D721Med (cell line): ENCODE results near the gene P2RY11.

Source experiments
- DNase-seq: peaks from one replicate; pipeline ENCODE4 v3.0.0; 2011; ENCODE audit warnings: low spot score; ENCODE audit not compliant: insufficient read length
- FAIRE-seq: peaks from 2 replicates; lab custom pipeline; 2011; peaks lifted over from hg19 to GRCh38; lab: Jason Lieb, UNC
- TF ChIP-seq, protein P1 (sequence below): IDR thresholded peaks from 2 replicates; pipeline ENCODE4 v1.5.1; 2012; ENCODE audit warnings: mild to moderate bottlenecking, control low read depth; ENCODE audit not compliant: insufficient read depth; ENCODE audit errors: missing control alignments

The P2RY11 gene

DNA sequence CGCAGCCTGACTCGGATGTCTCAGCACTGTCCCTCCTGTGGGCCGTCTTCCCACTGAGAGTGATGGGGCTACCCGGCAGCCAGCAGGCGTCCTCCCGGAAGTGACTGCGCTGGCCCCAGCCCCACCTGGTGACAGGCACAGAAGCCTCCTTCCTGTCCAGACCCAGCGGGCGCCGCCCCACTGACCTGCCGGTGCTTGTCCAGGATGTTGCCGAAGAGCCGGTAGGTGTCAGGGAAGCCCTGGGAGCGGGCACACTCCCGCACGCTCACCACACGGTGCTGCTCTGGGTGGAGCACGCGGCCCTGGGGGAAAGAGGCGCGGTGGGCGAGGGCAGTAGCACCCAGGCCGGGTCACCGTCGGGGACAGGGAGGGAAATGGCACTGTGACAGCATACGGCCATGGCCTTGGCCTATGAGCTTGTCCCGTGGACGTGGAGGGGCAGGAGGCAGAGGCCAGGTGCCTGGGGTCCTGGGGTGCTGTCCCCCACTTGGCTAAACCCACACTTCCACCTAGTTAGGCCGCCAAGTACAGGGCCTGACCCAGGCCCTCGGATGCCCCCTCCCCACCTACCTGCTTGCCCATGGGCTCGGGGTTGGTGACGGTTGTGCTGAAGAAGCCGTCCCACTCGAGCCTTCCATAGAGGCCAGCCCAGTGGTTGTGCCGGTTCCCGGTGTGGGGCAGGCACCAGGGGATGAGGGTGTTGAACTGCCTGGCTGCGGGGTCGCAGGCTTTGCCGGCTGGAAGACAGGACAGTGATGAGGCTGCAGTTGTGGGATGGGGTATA lies 24.2 kb downstream of the P2RY11 start:
- peak; percentile 10 for DNase-seq
- no peak for FAIRE-seq
- TF ChIP-seq, protein P1, sequence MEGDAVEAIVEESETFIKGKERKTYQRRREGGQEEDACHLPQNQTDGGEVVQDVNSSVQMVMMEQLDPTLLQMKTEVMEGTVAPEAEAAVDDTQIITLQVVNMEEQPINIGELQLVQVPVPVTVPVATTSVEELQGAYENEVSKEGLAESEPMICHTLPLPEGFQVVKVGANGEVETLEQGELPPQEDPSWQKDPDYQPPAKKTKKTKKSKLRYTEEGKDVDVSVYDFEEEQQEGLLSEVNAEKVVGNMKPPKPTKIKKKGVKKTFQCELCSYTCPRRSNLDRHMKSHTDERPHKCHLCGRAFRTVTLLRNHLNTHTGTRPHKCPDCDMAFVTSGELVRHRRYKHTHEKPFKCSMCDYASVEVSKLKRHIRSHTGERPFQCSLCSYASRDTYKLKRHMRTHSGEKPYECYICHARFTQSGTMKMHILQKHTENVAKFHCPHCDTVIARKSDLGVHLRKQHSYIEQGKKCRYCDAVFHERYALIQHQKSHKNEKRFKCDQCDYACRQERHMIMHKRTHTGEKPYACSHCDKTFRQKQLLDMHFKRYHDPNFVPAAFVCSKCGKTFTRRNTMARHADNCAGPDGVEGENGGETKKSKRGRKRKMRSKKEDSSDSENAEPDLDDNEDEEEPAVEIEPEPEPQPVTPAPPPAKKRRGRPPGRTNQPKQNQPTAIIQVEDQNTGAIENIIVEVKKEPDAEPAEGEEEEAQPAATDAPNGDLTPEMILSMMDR, result no peak

GRCh38 chr19:10136936-10137335 lies 25.4 kb downstream of the P2RY11 start:
- no peak for FAIRE-seq
- DNase-seq, result peak; percentile 5
- TF ChIP-seq, protein P1, result no peak

- peak; percentile 8 for DNase-seq
- FAIRE-seq, result no peak
- TF ChIP-seq, protein P1, result no peak
Measured at GRCh38 chr19:10137751-10138682, 26.5 kb downstream of the P2RY11 start.

- DNase-seq, result peak; percentile 19
- TF ChIP-seq, protein P1, result no peak
- FAIRE-seq, result no peak
Measured at GRCh38 chr19:10138879-10139795, 27.6 kb downstream of the P2RY11 start.

DNA sequence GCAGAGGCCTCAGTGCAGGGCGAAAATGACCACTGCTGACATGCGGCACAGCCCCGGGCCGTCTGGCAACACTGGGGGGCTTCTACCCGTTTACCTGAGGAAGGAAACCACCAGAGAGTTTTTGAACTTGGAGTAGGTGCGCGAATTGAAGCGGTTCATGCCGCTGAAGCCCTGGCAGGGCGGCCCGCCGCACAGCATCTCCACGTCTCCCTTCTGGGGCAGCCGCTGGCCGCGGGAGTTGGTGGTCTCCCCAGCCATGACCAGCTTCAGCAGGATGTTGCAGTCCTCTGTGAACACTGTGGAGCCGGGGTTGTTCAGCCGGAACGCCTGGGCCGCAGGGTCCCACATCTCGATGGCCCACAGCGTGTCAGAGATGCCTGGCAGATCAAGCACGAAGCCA lies 28.5 kb downstream of the P2RY11 start:
- FAIRE-seq, result no peak
- no peak for DNase-seq
- TF ChIP-seq, protein P1, result no peak

GRCh38 chr19:10141479-10141878 lies 30.0 kb downstream of the P2RY11 start:
- FAIRE-seq (no peak), DNase-seq (no peak)
- TF ChIP-seq, protein P1, result no peak
